H1 (cell line): ENCODE results near the gene MSANTD2. TPM values are rescaled to one million over a fixed set of nuclear protein-coding genes. Genes with fewer than 3 reads are reported as not detected.

Experiments
- CTCF ChIA-PET: fragments of 300-600 bp; sonication (Branson Sonifier 250); formaldehyde crosslinking; loops from one replicate; lab custom pipeline; 2021; ENCODE audit not compliant: partially characterized antibody; lab: Charles Lee
- POLR2A ChIA-PET: fragments of 300-600 bp; sonication (Branson Sonifier 250); formaldehyde crosslinking; loops from one replicate; lab custom pipeline; 2021; ENCODE audit warnings: inconsistent platforms; ENCODE audit not compliant: partially characterized antibody; lab: Charles Lee
- DNase-seq, 2 experiments: peaks; one replicate each; pipeline versions ENCODE4 v3.0.0 to v3.0.0-alpha.2; 2010 to 2022; ENCODE audit warnings: low spot score in 2 of 2, low read depth in 1 of 2, mixed read lengths in 1 of 2
- FAIRE-seq: peaks from 2 replicates; lab custom pipeline; 2011; peaks lifted over from hg19 to GRCh38; lab: Jason Lieb, UNC
- H2AFZ ChIP-seq: 2 replicates; pipeline ENCODE4 v1.8.1; 2012; ENCODE audit warnings: low read length, inconsistent platforms
- H2AK5ac ChIP-seq: 2 replicates; pipeline ENCODE4 v1.6.1; 2013; ENCODE audit warnings: low read depth, low read length
- H2BK120ac ChIP-seq: replicated peaks from 2 replicates; pipeline ENCODE3; 2013; ENCODE audit warnings: low read depth, low read length, inconsistent platforms
- H2BK12ac ChIP-seq: 2 replicates; pipeline ENCODE4 v1.6.1; 2013; ENCODE audit warnings: low read depth, low read length
- H2BK15ac ChIP-seq: 2 replicates; pipeline ENCODE4 v1.6.1; 2013; ENCODE audit warnings: low read length
- H2BK20ac ChIP-seq: 2 replicates; pipeline ENCODE4 v1.6.1; 2013; ENCODE audit warnings: low read length
- H2BK5ac ChIP-seq: 2 replicates; pipeline ENCODE4 v1.6.1; 2013; ENCODE audit warnings: low read depth, low read length
- H3K14ac ChIP-seq: 2 replicates; pipeline ENCODE4 v1.6.1; 2013; ENCODE audit warnings: inconsistent platforms; ENCODE audit not compliant: insufficient read length
- H3K18ac ChIP-seq: 2 replicates; pipeline ENCODE4 v1.6.1; 2013; ENCODE audit warnings: low read length; ENCODE audit errors: extremely low read depth
- H3K23ac ChIP-seq: 2 replicates; pipeline ENCODE4 v1.6.1; 2013; ENCODE audit warnings: inconsistent platforms; ENCODE audit not compliant: insufficient read length
- H3K23me2 ChIP-seq: 2 replicates; pipeline ENCODE4 v1.6.1; 2013; ENCODE audit warnings: low read depth, low read length
- H3K27ac ChIP-seq: 2 replicates; pipeline ENCODE4 v1.6.1; 2011; ENCODE audit warnings: low read depth, low read length, inconsistent platforms
- H3K27me3 ChIP-seq, 4 experiments: replicated peaks in 1 of 4; 1 replicate in 1 of 4; 2 replicates in 3 of 4; pipeline versions ENCODE4 v1.6.1 to v1.8.1; 2011 to 2013; ENCODE audit warnings: low read length in 3 of 4, mild to moderate bottlenecking in 3 of 4, inconsistent platforms in 2 of 4, mixed read lengths in 2 of 4, moderate library complexity in 1 of 4; ENCODE audit not compliant: control insufficient read depth in 3 of 4, insufficient read depth in 3 of 4; ENCODE audit errors: extremely low read depth in 1 of 4
- H3K36me3 ChIP-seq, 4 experiments: 2 replicates each; pipeline versions ENCODE4 v1.6.1 to v1.8.1; 2011 to 2013; ENCODE audit warnings: mild to moderate bottlenecking in 4 of 4, low read length in 3 of 4, moderate library complexity in 2 of 4, control low read depth in 1 of 4, inconsistent platforms in 1 of 4; ENCODE audit not compliant: insufficient read depth in 4 of 4, control insufficient read depth in 2 of 4
- H3K4ac ChIP-seq: replicated peaks from 2 replicates; pipeline ENCODE3; 2013; ENCODE audit warnings: low read length, low read depth, mixed read lengths, inconsistent platforms; ENCODE audit not compliant: insufficient read length
- H3K4me1 ChIP-seq, 4 experiments: replicated peaks in 1 of 4; 1 replicate in 1 of 4; 2 replicates in 3 of 4; pipeline versions ENCODE4 v1.6.1 to v1.8.1; 2011 to 2013; ENCODE audit warnings: low read length in 3 of 4, inconsistent platforms in 2 of 4, mixed read lengths in 1 of 4; ENCODE audit not compliant: insufficient read depth in 4 of 4, control insufficient read depth in 3 of 4
- H3K4me2 ChIP-seq, 2 experiments: 2 replicates each; pipeline versions ENCODE4 v1.6.1 to v1.8.1; 2011 to 2013; ENCODE audit warnings: low read depth in 2 of 2, low read length in 2 of 2, control low read depth in 1 of 2, inconsistent platforms in 1 of 2, mild to moderate bottlenecking in 1 of 2; ENCODE audit not compliant: insufficient read depth in 1 of 2
- H3K4me3 ChIP-seq, 4 experiments: fragments of 200-600, 300-600 bp in 1 of 4; sonication (generic), shearing (Covaris generic), sonication (Bioruptor Twin) in 1 of 4; 2 replicates each; pipeline versions ENCODE4 v1.5.1 to v1.8.1; 2011 to 2016; ENCODE audit warnings: low read length in 4 of 4, low read depth in 3 of 4, control low read depth in 2 of 4, inconsistent platforms in 2 of 4, mild to moderate bottlenecking in 2 of 4, mixed read lengths in 1 of 4, moderate library complexity in 1 of 4; ENCODE audit not compliant: insufficient read depth in 2 of 4; ENCODE audit errors: extremely low read depth in 1 of 4
- H3K56ac ChIP-seq: replicated peaks from 2 replicates; pipeline ENCODE3; 2013; ENCODE audit warnings: low read depth, mild to moderate bottlenecking, mixed read lengths, low read length, inconsistent platforms; ENCODE audit not compliant: insufficient read length
- H3K79me1 ChIP-seq: 2 replicates; pipeline ENCODE4 v1.6.1; 2013; ENCODE audit warnings: low read depth, low read length, control low read depth
- H3K79me2 ChIP-seq, 2 experiments: 2 replicates each; pipeline versions ENCODE4 v1.6.1 to v1.8.1; 2012 to 2013; ENCODE audit warnings: low read length in 2 of 2, mild to moderate bottlenecking in 2 of 2, inconsistent platforms in 1 of 2; ENCODE audit not compliant: insufficient read depth in 2 of 2, control insufficient read depth in 1 of 2
- H3K9ac ChIP-seq, 4 experiments: replicated peaks in 1 of 4; 1 replicate in 1 of 4; 2 replicates in 3 of 4; pipeline versions ENCODE4 v1.6.1 to v1.8.1; 2011 to 2013; ENCODE audit warnings: low read depth in 3 of 4, low read length in 3 of 4, control low read depth in 2 of 4, mild to moderate bottlenecking in 2 of 4, moderate library complexity in 2 of 4, inconsistent platforms in 1 of 4; ENCODE audit errors: extremely low read depth in 1 of 4
- H3K9me3 ChIP-seq, 2 experiments: 2 replicates each; pipeline versions ENCODE4 v1.6.1 to v1.8.1; 2012 to 2013; ENCODE audit warnings: mild to moderate bottlenecking in 2 of 2, moderate library complexity in 2 of 2, control low read depth in 1 of 2, inconsistent platforms in 1 of 2, low read depth in 1 of 2, low read length in 1 of 2, mixed read lengths in 1 of 2; ENCODE audit not compliant: insufficient read depth in 2 of 2
- H4K20me1 ChIP-seq, 2 experiments: replicated peaks in 1 of 2; 2 replicates each; pipeline versions ENCODE3 to v1.8.1; 2011 to 2013; ENCODE audit warnings: inconsistent platforms in 2 of 2, low read length in 2 of 2, mild to moderate bottlenecking in 1 of 2; ENCODE audit not compliant: insufficient read depth in 2 of 2, control insufficient read depth in 1 of 2
- H4K5ac ChIP-seq: 2 replicates; pipeline ENCODE4 v1.6.1; 2013; ENCODE audit warnings: low read length, low read depth, mixed read lengths, inconsistent platforms; ENCODE audit not compliant: insufficient read length
- H4K8ac ChIP-seq: 2 replicates; pipeline ENCODE4 v1.8.0; 2013; ENCODE audit warnings: mild to moderate bottlenecking, moderate library complexity, low read length, inconsistent platforms; ENCODE audit not compliant: insufficient read depth; ENCODE audit errors: extremely low read depth
- H4K91ac ChIP-seq: replicated peaks from 2 replicates; pipeline ENCODE3; 2013; ENCODE audit warnings: low read length, mixed read lengths, inconsistent platforms; ENCODE audit not compliant: insufficient read length
- CTBP2 ChIP-seq: IDR thresholded peaks from 2 replicates; pipeline ENCODE4 v1.7.0; 2011; ENCODE audit warnings: borderline replicate concordance, mild to moderate bottlenecking, moderate library complexity, mixed read lengths, low read length; ENCODE audit not compliant: insufficient read depth, insufficient read length
- JUND ChIP-seq: IDR thresholded peaks from 2 replicates; pipeline ENCODE4 v1.6.1; 2011; ENCODE audit warnings: mild to moderate bottlenecking, improper control_type of control experiment, low read length
- MAX ChIP-seq: IDR thresholded peaks from 2 replicates; pipeline ENCODE4 v1.6.1; 2012; ENCODE audit warnings: inconsistent platforms
- SIN3A ChIP-seq, 2 experiments: IDR thresholded peaks in 1 of 2; conservative IDR thresholded peaks in 1 of 2; 2 replicates each; pipeline ENCODE4 v1.6.1; 2011 to 2012; ENCODE audit warnings: low read length in 2 of 2, improper control_type of control experiment in 1 of 2, low read depth in 1 of 2, mild to moderate bottlenecking in 1 of 2
- SIX5 ChIP-seq: IDR thresholded peaks from 2 replicates; pipeline ENCODE4 v1.6.1; 2011; ENCODE audit warnings: mild to moderate bottlenecking, low read depth, low read length
- WGBS, 2 experiments: shearing (Covaris generic) in 1 of 2; methylation state at CpG; one replicate each; pipeline versions ENCODE4 v1.1.6 to v1.1.7; 2013 to 2015; ENCODE audit warnings: low lambda C conversion rate in 2 of 2, mixed read lengths in 2 of 2, inconsistent platforms in 1 of 2, low coverage in 1 of 2, missing lambda C conversion rate in 1 of 2; ENCODE audit not compliant: insufficient replicate concordance in 2 of 2, insufficient coverage in 1 of 2, insufficient read length in 1 of 2; ENCODE audit errors: extremely low coverage in 1 of 2, missing lambda C conversion rate in 1 of 2; 5-methylcytosine and 5-hydroxymethylcytosine counted together
- polyA plus RNA-seq, 7 experiments: library from polyadenylated mRNA; depleted of rRNA in 3 of 7; stranded (reverse) in 5 of 7; unstranded in 2 of 7; fragments of >200 nt in 5 of 7; fragments of 200-250 nt in 2 of 7; gene quantifications; 1 replicate in 5 of 7; 2 replicates in 1 of 7; 4 replicates in 1 of 7; pipeline versions ENCODE4 v1.2.1 to v1.2.3, GENCODE V29; 2011 to 2013; ENCODE audit warnings: missing spikeins in 2 of 7, mixed read lengths in 2 of 7
- total RNA-seq: library from RNA; stranded (reverse); fragmentation: NEBNext Ultra II Directional; extraction: Animal tissue kit (Norgen Biotek cat#: 25700); gene quantifications from 2 replicates; pipeline ENCODE4 v1.2.1, GENCODE V29; 2021

Gene MSANTD2
- total and polyA plus RNA-seq, 2 of the 8 experiments (the other 6 are each of a cell fraction or from before 2014, with no cell fraction given): 8.2 to 15.9 TPM

GRCh38 chr11:124753624-124754023, 46.6 kb downstream of the MSANTD2 start:
- Histone ChIP-seq H3K27me3 (peaks cover 89 to 100% (median 96%) of the 10 kb centered on the region in 4 experiments), H3K23me2 (peaks cover 4% of the 10 kb centered on the region; the same call in 1 of the 2 replicates), H3K4ac (no peak overlapping the region), H3K4me3 (no peak overlapping the region), H4K91ac (no peak overlapping the region), H3K79me1 (no peaks in the 10 kb centered on the region), H4K8ac (no peak overlapping the region), H4K20me1 (peaks cover 7 to 18% of the 10 kb centered on the region in 2 experiments), H3K27ac (no peak overlapping the region), H3K56ac (no peak overlapping the region), H3K36me3 (no peaks in the 10 kb centered on the region), H3K23ac (no peak overlapping the region), H2BK15ac (no peak overlapping the region), H4K5ac (no peak overlapping the region), H3K14ac (no peak overlapping the region), H3K9me3 (no peaks in the 10 kb centered on the region), H3K4me2 (no peak overlapping the region), H3K79me2 (no peaks in the 10 kb centered on the region), H2BK120ac (no peak overlapping the region), H3K9ac (no peak overlapping the region), H2AFZ (no peak overlapping the region), H2BK5ac (no peak overlapping the region), H3K4me1 (peaks cover 6 to 33% (median 11%) of the 10 kb centered on the region in 4 experiments), H2BK12ac (0 out of 2 replicates have a peak overlapping the region, but pooled peaks have one; percentile 3), H3K18ac (no peak overlapping the region), H2BK20ac (no peak overlapping the region), H2AK5ac (peak overlapping the region; percentile 46; the same call in 1 of the 2 replicates)
- DNase-seq: no peak
- POLR2A ChIA-PET: interaction anchor here (1.0 to 2.5 kb wide), 3 partner anchors 9 to 13 kb away, joined by 3 to 11 read pairs (median 4); partner anchors contain the start of gene ESAM
- FAIRE-seq: no peak
- TF ChIP-seq MAX (no peak), JUND (no peak), CTBP2 (no peak), SIX5 (no peak), SIN3A (conservative IDR thresholded peaks at IDR 0.05 in 1 of 2, IDR thresholded peaks at IDR 0.05 in 1 of 2; ENCODE audit: low read depth in 1 of 2, low read length in 2 of 2) (no peak)
- CTCF ChIA-PET: interaction anchor here (0.8 to 28.0 kb wide), 13 partner anchors 14 to 114 kb away, joined by 3 to 382 read pairs (median 4); partner anchors contain the start of genes NRGN and ROBO3
- 75% methylated on average over 6 of the region's 7 CpGs; no CpG with 5 or more reads in 1 of the 2 experiments for WGBS, 2 experiments
